ENCODE data around the gene LRTM2.

The LRTM2 gene

DNA sequence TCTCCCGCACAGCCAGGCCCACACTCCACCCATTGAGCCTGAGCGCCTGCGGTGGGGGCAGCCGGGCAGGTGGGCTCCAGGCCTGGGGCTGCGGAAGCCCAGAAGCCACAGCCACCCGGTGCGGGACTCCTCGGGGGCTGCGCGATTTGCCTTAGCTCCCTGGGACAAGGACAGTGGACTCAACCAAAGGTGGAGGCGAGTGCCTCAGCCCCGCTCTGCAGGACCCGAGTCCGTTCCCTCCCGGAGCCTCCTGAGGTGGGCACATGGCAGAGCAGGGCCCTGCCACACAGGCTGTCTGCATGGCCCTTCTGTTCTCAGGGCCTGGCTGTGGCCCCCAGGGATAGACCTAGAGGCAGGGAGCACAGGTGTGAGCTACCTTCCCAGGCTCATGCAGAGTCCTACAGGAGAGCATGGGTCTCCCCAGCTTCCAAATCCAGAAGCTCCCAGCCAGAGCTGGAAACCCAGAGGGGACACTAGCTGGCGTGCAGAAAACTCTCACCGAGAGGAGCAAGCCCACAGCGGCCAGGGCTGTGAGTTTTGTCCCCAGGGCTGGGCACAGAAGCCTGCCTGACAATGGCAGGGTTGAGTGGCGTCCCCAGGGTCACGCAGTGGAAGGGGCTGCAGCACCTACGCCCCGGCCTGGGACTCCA, 22.2 kb upstream of the LRTM2 start:
- Histone ChIP-seq H3K4me1 (ENCODE audit: insufficient read depth, low read length, poor library complexity, severe bottlenecking) (peaks cover 4% of the 10 kb centered on the region), H2AFZ (ENCODE audit: low read length) (no peak overlapping the region), H3K9ac (ENCODE audit: low read depth, low read length, poor library complexity, severe bottlenecking) (no peak overlapping the region), H3K9me3 (ENCODE audit: insufficient read depth, low read depth, low read length) (no peaks in the 10 kb centered on the region), H4K20me1 (ENCODE audit: insufficient read depth, low read length, poor library complexity, severe bottlenecking) (no peaks in the 10 kb centered on the region), H3K79me2 (ENCODE audit: insufficient read depth, low read length) (no peaks in the 10 kb centered on the region), H3K9me2 (replicated peaks; ENCODE audit: low read depth, low read length) (no peaks in the 10 kb centered on the region), H3K4me3 (ENCODE audit: low read length, poor library complexity, severe bottlenecking) (no peak overlapping the region), H3K4me2 (ENCODE audit: low read depth, low read length, poor library complexity, severe bottlenecking) (no peak overlapping the region), H3F3A (ENCODE audit: low read depth) (no peaks in the 10 kb centered on the region), H3K36me3 (ENCODE audit: insufficient read depth, low read length) (no peaks in the 10 kb centered on the region), H3K27me3 (ENCODE audit: insufficient read depth, low read length, poor library complexity, severe bottlenecking) (no peaks in the 10 kb centered on the region)
- TF ChIP-seq CTCF (conservative IDR thresholded peaks at IDR 0.05; ENCODE audit: low read length) (no peak), EZH2phosphoT487 (IDR thresholded peaks at IDR 0.05; ENCODE audit: borderline replicate concordance) (no peak)

GRCh38 chr12:1798641-1799020, 21.7 kb upstream of the LRTM2 start:
- no peaks in the 10 kb centered on the region for H3K27me3 ChIP-seq (ENCODE audit: insufficient read depth, low read length, poor library complexity, severe bottlenecking)
- H3K4me3 ChIP-seq (ENCODE audit: low read length, poor library complexity, severe bottlenecking): no peak overlapping the region
- TF ChIP-seq EZH2phosphoT487 (IDR thresholded peaks at IDR 0.05; ENCODE audit: borderline replicate concordance) (no peak), CTCF (conservative IDR thresholded peaks at IDR 0.05; ENCODE audit: low read length) (no peak)
- no peaks in the 10 kb centered on the region for H3K36me3 ChIP-seq (ENCODE audit: insufficient read depth, low read length)
- no peaks in the 10 kb centered on the region for H3K79me2 ChIP-seq (ENCODE audit: insufficient read depth, low read length)
- no peaks in the 10 kb centered on the region for H3K9me2 ChIP-seq (replicated peaks; ENCODE audit: low read depth, low read length)
- H3F3A ChIP-seq (ENCODE audit: low read depth): no peaks in the 10 kb centered on the region
- H4K20me1 ChIP-seq (ENCODE audit: insufficient read depth, low read length, poor library complexity, severe bottlenecking): no peaks in the 10 kb centered on the region
- no peak overlapping the region for H3K4me2 ChIP-seq (ENCODE audit: low read depth, low read length, poor library complexity, severe bottlenecking)
- no peak overlapping the region for H2AFZ ChIP-seq (ENCODE audit: low read length)
- H3K4me1 ChIP-seq (ENCODE audit: insufficient read depth, low read length, poor library complexity, severe bottlenecking): peaks cover 4% of the 10 kb centered on the region
- no peak overlapping the region for H3K9ac ChIP-seq (ENCODE audit: low read depth, low read length, poor library complexity, severe bottlenecking)
- H3K9me3 ChIP-seq (ENCODE audit: insufficient read depth, low read depth, low read length): no peaks in the 10 kb centered on the region

GRCh38 chr12:1799051-1799881, 21.1 kb upstream of the LRTM2 start:
- Histone ChIP-seq H3K4me3 (ENCODE audit: low read length, poor library complexity, severe bottlenecking) (no peak overlapping the region), H4K20me1 (ENCODE audit: insufficient read depth, low read length, poor library complexity, severe bottlenecking) (no peaks in the 10 kb centered on the region), H2AFZ (ENCODE audit: low read length) (no peak overlapping the region), H3K9ac (ENCODE audit: low read depth, low read length, poor library complexity, severe bottlenecking) (no peak overlapping the region), H3K4me2 (ENCODE audit: low read depth, low read length, poor library complexity, severe bottlenecking) (no peak overlapping the region), H3K36me3 (ENCODE audit: insufficient read depth, low read length) (no peaks in the 10 kb centered on the region), H3K9me2 (replicated peaks; ENCODE audit: low read depth, low read length) (no peaks in the 10 kb centered on the region), H3K79me2 (ENCODE audit: insufficient read depth, low read length) (no peaks in the 10 kb centered on the region), H3K9me3 (ENCODE audit: insufficient read depth, low read depth, low read length) (no peaks in the 10 kb centered on the region), H3K4me1 (ENCODE audit: insufficient read depth, low read length, poor library complexity, severe bottlenecking) (peaks cover 4% of the 10 kb centered on the region), H3F3A (ENCODE audit: low read depth) (no peaks in the 10 kb centered on the region), H3K27me3 (ENCODE audit: insufficient read depth, low read length, poor library complexity, severe bottlenecking) (no peaks in the 10 kb centered on the region)
- TF ChIP-seq CTCF (conservative IDR thresholded peaks at IDR 0.05; ENCODE audit: low read length) (no peak), EZH2phosphoT487 (IDR thresholded peaks at IDR 0.05; ENCODE audit: borderline replicate concordance) (no peak)
